Inflammatory macrophage (primary cell): ENCODE measurements around the gene C5orf47.

ENCODE experiments used
- DNase-seq, 2 donors: peaks; one replicate each; pipeline ENCODE4 v3.0.0-alpha.2; 2020 to 2022

The C5orf47 gene

GRCh38 chr5:173970878-173971650 is 17.9 kb upstream of the C5orf47 start:
- DNase-seq = no peak

GRCh38 chr5:173971681-173972345 is 17.2 kb upstream of the C5orf47 start:
- DNase-seq = no peak

- no peak for DNase-seq
These were observed 16.4 kb upstream of the C5orf47 start for GRCh38 chr5:173972607-173972924.

- DNase-seq = peak; percentile 76 to 80
These were observed 15.9 kb upstream of the C5orf47 start for GRCh38 chr5:173972925-173973615.

- DNase-seq = no peak
These were observed 15.4 kb upstream of the C5orf47 start for GRCh38 chr5:173973616-173973969.

- DNase-seq = peak; percentile 18 to 46
These were observed 14.2 kb upstream of the C5orf47 start for GRCh38 chr5:173974688-173975239.

GRCh38 chr5:173981185-173981761 is 7.7 kb upstream of the C5orf47 start:
- DNase-seq = no peak

- no peak for DNase-seq
These were observed 4.8 kb upstream of the C5orf47 start for GRCh38 chr5:173984218-173984617.

GRCh38 chr5:173989432-173990082 is 587 bp downstream of the C5orf47 start:
- DNase-seq = no peak

GRCh38 chr5:173997331-173997730 is 8.4 kb downstream of the C5orf47 start:
- no peak for DNase-seq

- DNase-seq = no peak
These were observed 9.6 kb downstream of the C5orf47 start for GRCh38 chr5:173998531-173998930.

- no peak for DNase-seq
These were observed 11.1 kb downstream of the C5orf47 start for GRCh38 chr5:174000076-174000475.

GRCh38 chr5:174003795-174004194 is 14.8 kb downstream of the C5orf47 start:
- DNase-seq = no peak

GRCh38 chr5:174008922-174009321 is 20.0 kb downstream of the C5orf47 start:
- DNase-seq = no peak

- no peak for DNase-seq
These were observed 21.4 kb downstream of the C5orf47 start for GRCh38 chr5:174010365-174010764.

- DNase-seq = no peak
These were observed 22.5 kb downstream of the C5orf47 start for GRCh38 chr5:174011441-174011840.

GRCh38 chr5:174020069-174020927 is 31.3 kb downstream of the C5orf47 start:
- peak; percentile 26 to 37 for DNase-seq

- no peak for DNase-seq
These were observed 31.9 kb downstream of the C5orf47 start for GRCh38 chr5:174020928-174021304.

- DNase-seq = no peak
These were observed 33.6 kb downstream of the C5orf47 start for GRCh38 chr5:174022384-174023095.

- DNase-seq = no peak
These were observed 41.3 kb downstream of the C5orf47 start for GRCh38 chr5:174030286-174030685.
